ENCODE results near the gene POLL.

GRCh38 chr10:101617102-101617823, 29.2 kb upstream of the POLL start:
- TF ChIP-seq EZH2 (IDR thresholded peaks at IDR 0.05) (no peak), POLR2AphosphoS5 (IDR thresholded peaks at IDR 0.05; ENCODE audit: borderline replicate concordance, low read depth, low read length) (no peak)
